ENCODE data around the gene NOD2. TPM values are rescaled to one million over a fixed set of nuclear protein-coding genes. Genes with fewer than 3 reads are reported as not detected.

Gene NOD2
- total RNA-seq, 4 donors from 2014 or later = 1.7 to 4.1 TPM; not detected in 2

- TF ChIP-seq POLR2A (IDR thresholded peaks at IDR 0.05) (no peak), CTCF (IDR thresholded peaks at IDR 0.05) (no peak)
- no peaks in the 10 kb centered on the region for H3K36me3 ChIP-seq
- H3K9me3 ChIP-seq = no peaks in the 10 kb centered on the region
- DNase-seq = peak in 2 of 3 donors; percentile 83
- peak overlapping the region; percentile 54 to 74 (median 58) for H3K27ac ChIP-seq
- H3K4me3 ChIP-seq = peak overlapping the region in 1 of 4 donors; percentile 20
- H3K4me1 ChIP-seq = peaks cover 0 to 24% (median 4%) of the 10 kb centered on the region in 4 donors
- H3K27me3 ChIP-seq = no peaks in the 10 kb centered on the region
These were observed 9.6 kb upstream of the NOD2 start for GRCh38 chr16:50683689-50684374.

GRCh38 chr16:50684823-50685461 is 8.5 kb upstream of the NOD2 start:
- H3K9me3 ChIP-seq = no peaks in the 10 kb centered on the region
- no peaks in the 10 kb centered on the region for H3K36me3 ChIP-seq
- H3K4me3 ChIP-seq = no peak overlapping the region
- no peaks in the 10 kb centered on the region for H3K27me3 ChIP-seq
- H3K4me1 ChIP-seq = peaks cover 0 to 24% (median 0%) of the 10 kb centered on the region in 4 donors
- no peak for DNase-seq
- peak overlapping the region; percentile 54 to 74 (median 58) for H3K27ac ChIP-seq
- TF ChIP-seq POLR2A (IDR thresholded peaks at IDR 0.05) = no peak
- TF ChIP-seq CTCF (IDR thresholded peaks at IDR 0.05) = no peak

- H3K36me3 ChIP-seq = no peaks in the 10 kb centered on the region
- no peaks in the 10 kb centered on the region for H3K9me3 ChIP-seq
- H3K27ac ChIP-seq = peak overlapping the region in 3 of 4 donors; percentile 46 to 74 (median 54)
- DNase-seq = peak in 1 of 3 donors; percentile 41
- no peaks in the 10 kb centered on the region for H3K27me3 ChIP-seq
- H3K4me3 ChIP-seq = no peak overlapping the region
- peaks cover 0 to 24% (median 0%) of the 10 kb centered on the region in 4 donors for H3K4me1 ChIP-seq
- no peak for TF ChIP-seq CTCF (IDR thresholded peaks at IDR 0.05)
- TF ChIP-seq POLR2A (IDR thresholded peaks at IDR 0.05) = no peak
These were observed 7.8 kb upstream of the NOD2 start for GRCh38 chr16:50685462-50686063.

- Histone ChIP-seq H3K4me1 (peaks cover 0 to 18% (median under 1%) of the 10 kb centered on the region in 4 donors), H3K27ac (no peak overlapping the region), H3K27me3 (no peaks in the 10 kb centered on the region), H3K4me3 (no peak overlapping the region), H3K36me3 (no peaks in the 10 kb centered on the region), H3K9me3 (no peaks in the 10 kb centered on the region)
- DNase-seq = no peak
- no peak for TF ChIP-seq POLR2A (IDR thresholded peaks at IDR 0.05)
- TF ChIP-seq CTCF (IDR thresholded peaks at IDR 0.05) = no peak
These were observed 5.3 kb upstream of the NOD2 start for GRCh38 chr16:50688083-50688482.

GRCh38 chr16:50688867-50689266 is 4.5 kb upstream of the NOD2 start:
- H3K27me3 ChIP-seq = no peaks in the 10 kb centered on the region
- no peaks in the 10 kb centered on the region for H3K9me3 ChIP-seq
- H3K27ac ChIP-seq = no peak overlapping the region
- peaks cover 0 to 13% (median 7%) of the 10 kb centered on the region in 4 donors for H3K4me1 ChIP-seq
- DNase-seq = no peak
- TF ChIP-seq CTCF (IDR thresholded peaks at IDR 0.05) (no peak), POLR2A (IDR thresholded peaks at IDR 0.05) (no peak)
- H3K36me3 ChIP-seq = no peaks in the 10 kb centered on the region
- H3K4me3 ChIP-seq = no peak overlapping the region
